HEK293 (cell line): ENCODE data around the gene ESPNL.

Experiments
- CTCF ChIA-PET: fragments of 350-600 bp; formaldehyde crosslinking; extraction: SDS; loops from one replicate; lab custom pipeline; 2021; ENCODE audit warnings: antibody characterized with exemption; lab: Yijun Ruan, JAX
- POLR2A ChIA-PET: fragments of 300-600 bp; formaldehyde crosslinking; extraction: SDS; loops from one replicate; lab custom pipeline; 2020; ENCODE audit warnings: antibody characterized with exemption, inconsistent platforms; lab: Yijun Ruan, JAX
- H3K27ac ChIP-seq: fragments of 200-500 bp; sonication (Bioruptor generic); 2 replicates; pipeline ENCODE4 v1.5.1; 2014; ENCODE audit warnings: low read depth, low read length, control low read depth, inconsistent platforms; ENCODE audit errors: extremely low read depth
- H3K36me3 ChIP-seq, 2 experiments: fragments of 200-500 bp in 1 of 2; sonication (Bioruptor generic) in 1 of 2; 1 replicate in 1 of 2; 2 replicates in 1 of 2; pipeline ENCODE4 v1.5.1; 2014 to 2017; ENCODE audit warnings: inconsistent platforms in 2 of 2, low read length in 2 of 2; ENCODE audit not compliant: control insufficient read depth in 2 of 2, insufficient read depth in 1 of 2
- H3K4me1 ChIP-seq: fragments of 200-500 bp; sonication (Bioruptor generic); 2 replicates; pipeline ENCODE4 v1.5.1; 2014; ENCODE audit warnings: mild to moderate bottlenecking, low read length, inconsistent platforms; ENCODE audit not compliant: control insufficient read depth, insufficient read depth
- H3K4me3 ChIP-seq: 2 replicates; pipeline ENCODE4 v1.5.1; 2011; ENCODE audit warnings: low read depth, mild to moderate bottlenecking, control low read depth, low read length, moderate library complexity
- H3K9me3 ChIP-seq: fragments of 200-500 bp; sonication (Bioruptor generic); 2 replicates; pipeline ENCODE4 v1.5.1; 2014; ENCODE audit warnings: low read depth, low read length, inconsistent platforms; ENCODE audit not compliant: control insufficient read depth, insufficient read depth
- KLF1 ChIP-seq: fragments of 450-650 bp; formaldehyde crosslinking; IDR thresholded peaks from 2 replicates; pipeline ENCODE4 v1.5.1; 2016; ENCODE audit warnings: missing biosample characterization, missing genetic modification characterization
- RBAK ChIP-seq: fragments of 450-650 bp; formaldehyde crosslinking; IDR thresholded peaks from 2 replicates; pipeline ENCODE4 v1.5.1; 2016; ENCODE audit warnings: missing biosample characterization, missing genetic modification characterization
- ZBTB20 ChIP-seq: fragments of 450-650 bp; formaldehyde crosslinking; IDR thresholded peaks from 2 replicates; pipeline ENCODE4 v1.5.1; 2016; ENCODE audit warnings: missing biosample characterization, missing genetic modification characterization
- ZBTB48 ChIP-seq: fragments of 450-650 bp; formaldehyde crosslinking; IDR thresholded peaks from 2 replicates; pipeline ENCODE4 v1.5.1; 2016; ENCODE audit warnings: missing biosample characterization, missing genetic modification characterization
- ZEB2 ChIP-seq: fragments of 450-650 bp; formaldehyde crosslinking; IDR thresholded peaks from 2 replicates; pipeline ENCODE4 v1.5.1; 2016; ENCODE audit warnings: missing biosample characterization, missing genetic modification characterization
- ZFP3 ChIP-seq: fragments of 450-650 bp; formaldehyde crosslinking; IDR thresholded peaks from 2 replicates; pipeline ENCODE4 v1.5.1; 2016; ENCODE audit warnings: low read depth, missing biosample characterization, missing genetic modification characterization
- ZNF121 ChIP-seq: fragments of 450-650 bp; formaldehyde crosslinking; IDR thresholded peaks from 2 replicates; pipeline ENCODE4 v1.5.1; 2016; ENCODE audit warnings: missing biosample characterization, missing genetic modification characterization
- ZNF132 ChIP-seq: fragments of 450-650 bp; formaldehyde crosslinking; IDR thresholded peaks from 2 replicates; pipeline ENCODE4 v1.5.1; 2017; ENCODE audit warnings: missing biosample characterization, missing genetic modification characterization, borderline replicate concordance
- ZNF391 ChIP-seq: fragments of 450-650 bp; formaldehyde crosslinking; IDR thresholded peaks from 2 replicates; pipeline ENCODE4 v1.5.1; 2016; ENCODE audit warnings: low read depth, missing biosample characterization, missing genetic modification characterization, borderline replicate concordance
- ZNF404 ChIP-seq: fragments of 450-650 bp; formaldehyde crosslinking; IDR thresholded peaks from 2 replicates; pipeline ENCODE4 v1.5.1; 2017; ENCODE audit warnings: missing biosample characterization, missing genetic modification characterization
- ZNF544 ChIP-seq: fragments of 450-650 bp; formaldehyde crosslinking; IDR thresholded peaks from 2 replicates; pipeline ENCODE4 v1.5.0; 2017; ENCODE audit warnings: missing biosample characterization, missing genetic modification characterization
- ZNF654 ChIP-seq: fragments of 450-650 bp; formaldehyde crosslinking; IDR thresholded peaks from 2 replicates; pipeline ENCODE4 v1.5.1; 2016; ENCODE audit warnings: low read depth, missing biosample characterization, missing genetic modification characterization
- ZNF658 ChIP-seq: fragments of 450-650 bp; formaldehyde crosslinking; IDR thresholded peaks from 2 replicates; pipeline ENCODE4; 2016; ENCODE audit warnings: missing biosample characterization, missing genetic modification characterization
- ZNF776 ChIP-seq: fragments of 450-650 bp; formaldehyde crosslinking; IDR thresholded peaks from 2 replicates; pipeline ENCODE4 v1.5.0; 2017; ENCODE audit warnings: missing biosample characterization, missing genetic modification characterization, borderline replicate concordance
- ZSCAN23 ChIP-seq: fragments of 450-650 bp; formaldehyde crosslinking; IDR thresholded peaks from 2 replicates; pipeline ENCODE4 v1.5.1; 2016; ENCODE audit warnings: missing biosample characterization, missing genetic modification characterization
- TF ChIP-seq, protein P1 (sequence below): fragments of 450-650 bp; formaldehyde crosslinking; IDR thresholded peaks from 2 replicates; pipeline ENCODE4 v1.5.1; 2017; ENCODE audit warnings: missing biosample characterization, missing genetic modification characterization
- TF ChIP-seq, protein P2 (sequence below): fragments of 450-650 bp; formaldehyde crosslinking; IDR thresholded peaks from 2 replicates; pipeline ENCODE4 v1.5.1; 2016; ENCODE audit warnings: missing biosample characterization, missing genetic modification characterization
- TF ChIP-seq, protein P3 (sequence below): fragments of 450-650 bp; formaldehyde crosslinking; IDR thresholded peaks from 2 replicates; pipeline ENCODE4 v1.5.1; 2016; ENCODE audit warnings: missing biosample characterization, missing genetic modification characterization
- TF ChIP-seq, protein P4 (sequence below): fragments of 450-650 bp; formaldehyde crosslinking; IDR thresholded peaks from 2 replicates; pipeline ENCODE4 v1.5.1; 2016; ENCODE audit warnings: missing biosample characterization, missing genetic modification characterization
- TF ChIP-seq, protein P5 (sequence below): fragments of 450-650 bp; formaldehyde crosslinking; IDR thresholded peaks from 2 replicates; pipeline ENCODE4 v1.5.1; 2016; ENCODE audit warnings: missing biosample characterization, missing genetic modification characterization

Gene ESPNL

DNA sequence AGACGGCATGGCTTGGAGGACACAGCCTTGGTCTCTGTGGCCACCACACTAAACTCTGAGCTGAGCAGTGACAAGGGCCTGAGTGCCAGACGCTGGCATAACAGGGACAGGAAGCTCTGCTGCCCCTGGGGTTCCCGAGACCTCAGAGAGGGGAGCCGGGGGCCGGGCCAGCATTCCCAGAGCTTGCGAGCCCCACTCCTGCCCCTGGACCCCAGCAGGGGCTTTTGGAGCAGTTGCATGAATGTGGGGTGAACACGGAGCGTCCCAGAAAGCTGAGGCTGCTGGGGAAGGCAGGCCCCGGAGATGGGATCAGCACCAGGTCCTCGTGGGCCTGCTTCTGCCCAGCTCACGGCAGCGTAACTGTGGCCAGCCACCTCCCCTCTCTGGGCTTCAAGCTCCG, 51.1 kb downstream of the ESPNL start:
- no peak overlapping the region for H3K4me3 ChIP-seq
- H3K4me1 ChIP-seq, result no peaks in the 10 kb centered on the region
- ChIA-PET POLR2A (no interaction called here), CTCF (interaction anchor here (0.7 kb wide), 1 partner anchor 45 kb away, joined by 3 read pairs; no protein-coding TSS in a partner anchor)
- no peaks in the 10 kb centered on the region for H3K36me3 ChIP-seq
- no peak overlapping the region for H3K27ac ChIP-seq
- TF ChIP-seq ZNF658 (tag by site-specific recombination) (no peak), ZEB2 (tag by site-specific recombination) (no peak), ZNF391 (tag by site-specific recombination) (no peak), ZFP3 (no peak), ZNF776 (tag by site-specific recombination) (no peak), RBAK (tag by site-specific recombination) (no peak), ZBTB20 (tag by site-specific recombination) (no peak), ZSCAN23 (tag by site-specific recombination) (no peak), ZNF544 (no peak), ZNF654 (tag by site-specific recombination) (no peak), ZNF121 (tag by site-specific recombination) (no peak), ZNF404 (no peak), ZBTB48 (tag by site-specific recombination) (no peak)
- TF ChIP-seq, protein P1, sequence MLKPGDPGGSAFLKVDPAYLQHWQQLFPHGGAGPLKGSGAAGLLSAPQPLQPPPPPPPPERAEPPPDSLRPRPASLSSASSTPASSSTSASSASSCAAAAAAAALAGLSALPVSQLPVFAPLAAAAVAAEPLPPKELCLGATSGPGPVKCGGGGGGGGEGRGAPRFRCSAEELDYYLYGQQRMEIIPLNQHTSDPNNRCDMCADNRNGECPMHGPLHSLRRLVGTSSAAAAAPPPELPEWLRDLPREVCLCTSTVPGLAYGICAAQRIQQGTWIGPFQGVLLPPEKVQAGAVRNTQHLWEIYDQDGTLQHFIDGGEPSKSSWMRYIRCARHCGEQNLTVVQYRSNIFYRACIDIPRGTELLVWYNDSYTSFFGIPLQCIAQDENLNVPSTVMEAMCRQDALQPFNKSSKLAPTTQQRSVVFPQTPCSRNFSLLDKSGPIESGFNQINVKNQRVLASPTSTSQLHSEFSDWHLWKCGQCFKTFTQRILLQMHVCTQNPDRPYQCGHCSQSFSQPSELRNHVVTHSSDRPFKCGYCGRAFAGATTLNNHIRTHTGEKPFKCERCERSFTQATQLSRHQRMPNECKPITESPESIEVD (tag by site-specific recombination), result no peak
- TF ChIP-seq, protein P2, sequence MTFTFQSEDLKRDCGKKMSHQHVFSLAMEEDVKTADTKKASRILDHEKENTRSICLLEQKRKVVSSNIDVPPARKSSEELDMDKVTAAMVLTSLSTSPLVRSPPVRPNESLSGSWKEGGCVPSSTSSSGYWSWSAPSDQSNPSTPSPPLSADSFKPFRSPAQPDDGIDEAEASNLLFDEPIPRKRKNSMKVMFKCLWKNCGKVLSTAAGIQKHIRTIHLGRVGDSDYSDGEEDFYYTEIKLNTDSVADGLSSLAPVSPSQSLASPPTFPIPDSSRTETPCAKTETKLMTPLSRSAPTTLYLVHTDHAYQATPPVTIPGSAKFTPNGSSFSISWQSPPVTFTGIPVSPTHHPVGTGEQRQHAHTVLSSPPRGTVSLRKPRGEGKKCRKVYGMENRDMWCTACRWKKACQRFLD, result no peak
- TF ChIP-seq, protein P3, sequence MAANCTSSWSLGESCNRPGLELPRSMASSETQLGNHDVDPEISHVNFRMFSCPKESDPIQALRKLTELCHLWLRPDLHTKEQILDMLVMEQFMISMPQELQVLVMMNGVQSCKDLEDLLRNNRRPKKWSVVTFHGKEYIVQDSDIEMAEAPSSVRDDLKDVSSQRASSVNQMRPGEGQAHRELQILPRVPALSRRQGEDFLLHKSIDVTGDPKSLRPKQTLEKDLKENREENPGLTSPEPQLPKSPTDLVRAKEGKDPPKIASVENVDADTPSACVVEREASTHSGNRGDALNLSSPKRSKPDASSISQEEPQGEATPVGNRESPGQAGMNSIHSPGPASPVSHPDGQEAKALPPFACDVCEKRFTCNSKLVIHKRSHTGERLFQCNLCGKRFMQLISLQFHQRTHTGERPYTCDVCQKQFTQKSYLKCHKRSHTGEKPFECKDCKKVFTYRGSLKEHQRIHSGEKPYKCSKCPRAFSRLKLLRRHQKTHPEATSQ (tag by site-specific recombination), result no peak
- TF ChIP-seq, protein P4, sequence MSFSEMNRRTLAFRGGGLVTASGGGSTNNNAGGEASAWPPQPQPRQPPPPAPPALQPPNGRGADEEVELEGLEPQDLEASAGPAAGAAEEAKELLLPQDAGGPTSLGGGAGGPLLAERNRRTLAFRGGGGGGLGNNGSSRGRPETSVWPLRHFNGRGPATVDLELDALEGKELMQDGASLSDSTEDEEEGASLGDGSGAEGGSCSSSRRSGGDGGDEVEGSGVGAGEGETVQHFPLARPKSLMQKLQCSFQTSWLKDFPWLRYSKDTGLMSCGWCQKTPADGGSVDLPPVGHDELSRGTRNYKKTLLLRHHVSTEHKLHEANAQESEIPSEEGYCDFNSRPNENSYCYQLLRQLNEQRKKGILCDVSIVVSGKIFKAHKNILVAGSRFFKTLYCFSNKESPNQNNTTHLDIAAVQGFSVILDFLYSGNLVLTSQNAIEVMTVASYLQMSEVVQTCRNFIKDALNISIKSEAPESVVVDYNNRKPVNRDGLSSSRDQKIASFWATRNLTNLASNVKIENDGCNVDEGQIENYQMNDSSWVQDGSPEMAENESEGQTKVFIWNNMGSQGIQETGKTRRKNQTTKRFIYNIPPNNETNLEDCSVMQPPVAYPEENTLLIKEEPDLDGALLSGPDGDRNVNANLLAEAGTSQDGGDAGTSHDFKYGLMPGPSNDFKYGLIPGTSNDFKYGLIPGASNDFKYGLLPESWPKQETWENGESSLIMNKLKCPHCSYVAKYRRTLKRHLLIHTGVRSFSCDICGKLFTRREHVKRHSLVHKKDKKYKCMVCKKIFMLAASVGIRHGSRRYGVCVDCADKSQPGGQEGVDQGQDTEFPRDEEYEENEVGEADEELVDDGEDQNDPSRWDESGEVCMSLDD, result no peak
- no peaks in the 10 kb centered on the region for H3K9me3 ChIP-seq

DNA sequence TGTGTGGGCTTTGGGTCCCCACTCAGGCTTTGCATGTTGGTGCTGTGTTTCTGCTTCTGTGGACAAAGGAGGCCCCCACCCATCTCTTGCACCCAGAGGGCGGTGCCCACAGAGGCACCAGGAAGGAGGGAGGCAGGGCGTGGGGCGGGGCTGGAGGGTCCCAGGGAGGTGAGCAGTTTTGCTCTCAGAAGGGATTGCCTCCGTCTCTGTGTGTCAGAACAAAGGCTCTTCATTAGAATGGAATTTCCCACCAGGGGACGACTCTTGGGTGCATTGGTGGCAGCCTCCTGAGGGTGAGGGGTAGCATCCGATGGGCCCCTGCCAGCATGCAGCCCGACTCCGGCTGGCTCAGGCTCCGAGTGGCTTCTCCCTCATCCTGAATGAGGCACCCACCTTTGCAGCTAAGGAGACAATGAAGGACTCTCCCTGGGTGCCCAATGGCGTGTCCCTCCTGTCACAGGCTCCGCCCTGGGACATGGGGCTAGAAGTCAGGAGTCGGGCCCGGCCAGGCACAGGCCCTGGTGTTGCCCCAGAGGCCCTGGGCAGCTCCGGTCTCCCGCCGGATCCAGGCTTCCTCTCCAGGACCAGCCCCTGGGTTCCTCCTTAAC, 51.6 kb downstream of the ESPNL start:
- Histone ChIP-seq H3K9me3 (no peaks in the 10 kb centered on the region), H3K36me3 (no peaks in the 10 kb centered on the region), H3K4me1 (no peaks in the 10 kb centered on the region), H3K27ac (no peak overlapping the region), H3K4me3 (no peak overlapping the region)
- TF ChIP-seq ZNF132 (tag by site-specific recombination) (no peak), KLF1 (0 out of 2 replicates have a peak, but pooled peaks have one; percentile 13)
- TF ChIP-seq, protein P5, sequence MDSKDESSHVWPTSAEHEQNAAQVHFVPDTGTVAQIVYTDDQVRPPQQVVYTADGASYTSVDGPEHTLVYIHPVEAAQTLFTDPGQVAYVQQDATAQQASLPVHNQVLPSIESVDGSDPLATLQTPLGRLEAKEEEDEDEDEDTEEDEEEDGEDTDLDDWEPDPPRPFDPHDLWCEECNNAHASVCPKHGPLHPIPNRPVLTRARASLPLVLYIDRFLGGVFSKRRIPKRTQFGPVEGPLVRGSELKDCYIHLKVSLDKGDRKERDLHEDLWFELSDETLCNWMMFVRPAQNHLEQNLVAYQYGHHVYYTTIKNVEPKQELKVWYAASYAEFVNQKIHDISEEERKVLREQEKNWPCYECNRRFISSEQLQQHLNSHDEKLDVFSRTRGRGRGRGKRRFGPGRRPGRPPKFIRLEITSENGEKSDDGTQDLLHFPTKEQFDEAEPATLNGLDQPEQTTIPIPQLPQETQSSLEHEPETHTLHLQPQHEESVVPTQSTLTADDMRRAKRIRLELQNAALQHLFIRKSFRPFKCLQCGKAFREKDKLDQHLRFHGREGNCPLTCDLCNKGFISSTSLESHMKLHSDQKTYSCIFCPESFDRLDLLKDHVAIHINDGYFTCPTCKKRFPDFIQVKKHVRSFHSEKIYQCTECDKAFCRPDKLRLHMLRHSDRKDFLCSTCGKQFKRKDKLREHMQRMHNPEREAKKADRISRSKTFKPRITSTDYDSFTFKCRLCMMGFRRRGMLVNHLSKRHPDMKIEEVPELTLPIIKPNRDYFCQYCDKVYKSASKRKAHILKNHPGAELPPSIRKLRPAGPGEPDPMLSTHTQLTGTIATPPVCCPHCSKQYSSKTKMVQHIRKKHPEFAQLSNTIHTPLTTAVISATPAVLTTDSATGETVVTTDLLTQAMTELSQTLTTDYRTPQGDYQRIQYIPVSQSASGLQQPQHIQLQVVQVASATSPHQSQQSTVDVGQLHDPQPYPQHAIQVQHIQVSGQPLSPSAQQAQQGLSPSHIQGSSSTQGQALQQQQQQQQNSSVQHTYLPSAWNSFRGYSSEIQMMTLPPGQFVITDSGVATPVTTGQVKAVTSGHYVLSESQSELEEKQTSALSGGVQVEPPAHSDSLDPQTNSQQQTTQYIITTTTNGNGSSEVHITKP (tag by site-specific recombination), result peak; percentile 59
- CTCF ChIA-PET, result interaction anchor here (0.7 kb wide), 1 partner anchor 45 kb away, joined by 3 read pairs; no protein-coding TSS in a partner anchor
- POLR2A ChIA-PET, result no interaction called here
